ENCODE results near the gene ACSL4. TPM values are rescaled to one million over a fixed set of nuclear protein-coding genes. Genes with fewer than 3 reads are reported as not detected.
"Not testable (repeated sequence)": the region's sequence is repeated elsewhere in the genome, so short reads cannot be mapped to it uniquely, and the experiment has no call there.

Gene ACSL4
- total and polyA plus RNA-seq, 10 donors = 10.8 to 109 (median 49.7) TPM

GRCh38 chrX:109749207-109749606 is 16.1 kb upstream of the ACSL4 start:
- no peaks in the 10 kb centered on the region for H3K9me3 ChIP-seq
- no peaks in the 10 kb centered on the region for H3K36me3 ChIP-seq
- TF ChIP-seq POLR2A (IDR thresholded peaks at IDR 0.05) (no peak), CTCF (IDR thresholded peaks at IDR 0.05 in 8 of 11, conservative IDR thresholded peaks at IDR 0.05 in 3 of 11) (no peak), POLR2AphosphoS5 (IDR thresholded peaks at IDR 0.05) (no peak)
- no peak overlapping the region for H3K27ac ChIP-seq
- 90 to 98% (median 95%) methylated on average over 7 to 14 of the region's 14 CpGs; no CpG with 5 or more reads in 1 of the 5 donors for WGBS, 5 donors
- no peak overlapping the region for H3K4me3 ChIP-seq
- intact Hi-C loops (cut with DNase I; ENCODE audit: low total_unique reads) = no loop called here
- no peaks in the 10 kb centered on the region for H3K4me1 ChIP-seq
- peak; percentile 75 for DNase-seq
- no peaks in the 10 kb centered on the region for H3K27me3 ChIP-seq (replicated peaks in 1 of 7)

- Histone ChIP-seq H3K4me1 (no peaks in the 10 kb centered on the region), H3K27me3 (replicated peaks in 1 of 7) (no peaks in the 10 kb centered on the region), H3K36me3 (no peaks in the 10 kb centered on the region), H3K9me3 (no peaks in the 10 kb centered on the region), H3K27ac (no peak overlapping the region), H3K4me3 (no peak overlapping the region)
- DNase-seq = no peak
- intact Hi-C loops (cut with DNase I; ENCODE audit: low total_unique reads) = no loop called here
- WGBS, 5 donors = 87 to 97% (median 91%) methylated on average over 8 to 9 of the region's 9 CpGs
- TF ChIP-seq POLR2A (IDR thresholded peaks at IDR 0.05) (no peak), CTCF (IDR thresholded peaks at IDR 0.05 in 8 of 11, conservative IDR thresholded peaks at IDR 0.05 in 3 of 11) (no peak), POLR2AphosphoS5 (IDR thresholded peaks at IDR 0.05) (no peak)
Measured at GRCh38 chrX:109747681-109748080, 14.6 kb upstream of the ACSL4 start.

DNA sequence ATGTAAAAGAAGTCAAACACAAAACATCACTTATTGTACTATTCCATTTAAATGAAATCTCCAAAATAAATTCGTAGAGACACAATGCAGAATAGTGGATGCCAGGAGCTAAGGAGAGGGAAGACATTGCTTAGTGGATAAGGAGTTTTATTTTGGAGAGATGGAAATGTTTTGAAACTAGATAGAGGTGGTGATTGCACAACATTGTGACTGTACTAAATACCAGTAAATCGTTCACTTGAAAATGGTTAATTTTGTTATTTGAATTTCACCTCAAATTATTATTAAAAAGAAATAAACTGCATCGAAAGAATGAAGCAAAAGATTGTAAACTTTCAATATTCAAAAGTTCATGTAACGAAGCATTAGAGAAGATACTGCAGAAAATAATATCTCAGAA is 9.7 kb upstream of the ACSL4 start:
- intact Hi-C loops (cut with DNase I; ENCODE audit: low total_unique reads) = no loop called here
- Histone ChIP-seq H3K27ac (no peak overlapping the region), H3K4me1 (no peaks in the 10 kb centered on the region), H3K9me3 (no peaks in the 10 kb centered on the region), H3K4me3 (no peak overlapping the region), H3K27me3 (replicated peaks in 1 of 7) (no peaks in the 10 kb centered on the region), H3K36me3 (no peaks in the 10 kb centered on the region)
- 55 to 87% (median 71%) methylated on average over 4 of the region's 4 CpGs for WGBS, 5 donors
- DNase-seq = no peak
- TF ChIP-seq POLR2AphosphoS5 (IDR thresholded peaks at IDR 0.05) (no peak), POLR2A (IDR thresholded peaks at IDR 0.05) (no peak), CTCF (IDR thresholded peaks at IDR 0.05 in 8 of 11, conservative IDR thresholded peaks at IDR 0.05 in 3 of 11) (no peak)

GRCh38 chrX:109740896-109741295 is 7.8 kb upstream of the ACSL4 start:
- H3K27me3 ChIP-seq (replicated peaks in 1 of 7); DNase-seq; intact Hi-C loops (cut with DNase I; ENCODE audit: low total_unique reads); H3K4me1 ChIP-seq; H3K36me3 ChIP-seq; H3K9me3 ChIP-seq: not testable (repeated sequence)
- 50 to 86% (median 59%) methylated on average over 8 to 11 of the region's 11 CpGs for WGBS, 5 donors
- Histone ChIP-seq H3K4me3 (peak overlapping the region in 1 of 8 donors; percentile 8), H3K27ac (peak overlapping the region in 3 of 8 donors; percentile 63 to 84 (median 79))

- DNase-seq = no peak
- Histone ChIP-seq H3K36me3 (no peaks in the 10 kb centered on the region), H3K27ac (peak overlapping the region in 3 of 8 donors; percentile 63 to 84 (median 79)), H3K4me3 (peak overlapping the region in 1 of 8 donors; percentile 8), H3K27me3 (replicated peaks in 1 of 7) (no peaks in the 10 kb centered on the region), H3K9me3 (no peaks in the 10 kb centered on the region), H3K4me1 (no peaks in the 10 kb centered on the region)
- intact Hi-C loops (cut with DNase I; ENCODE audit: low total_unique reads) = no loop called here
- TF ChIP-seq POLR2AphosphoS5 (IDR thresholded peaks at IDR 0.05) = no peak
- TF ChIP-seq CTCF (IDR thresholded peaks at IDR 0.05 in 8 of 11, conservative IDR thresholded peaks at IDR 0.05 in 3 of 11) = no peak
- no peak for TF ChIP-seq POLR2A (IDR thresholded peaks at IDR 0.05)
Measured at GRCh38 chrX:109740433-109740809, 7.4 kb upstream of the ACSL4 start.
